SK-N-SH (cell line): ENCODE data around the gene CMC2. TPM values are rescaled to one million over a fixed set of nuclear protein-coding genes. Genes with fewer than 3 reads are reported as not detected.
A peak's percentile ranks its signal among the peaks of the same experiment; 100 is the strongest.

Experiments
- CTCF ChIA-PET: fragments of 300-600, 350-600 bp; formaldehyde crosslinking; extraction: SDS; loops from one replicate; lab custom pipeline; 2021; lab: Yijun Ruan, JAX
- POLR2A ChIA-PET: fragments of 350-600 bp; sonication (Branson Sonifier 250); formaldehyde crosslinking; extraction: SDS; loops from one replicate; lab custom pipeline; 2020; ENCODE audit warnings: antibody characterized with exemption, inconsistent platforms; lab: Yijun Ruan, JAX
- DNase-seq: peaks from one replicate; pipeline ENCODE4 v3.0.0; 2012
- H2AFZ ChIP-seq: fragments of 200-600 bp; sonication (generic); 2 replicates; pipeline ENCODE4 v1.8.1; 2016; ENCODE audit warnings: antibody characterized with exemption, mild to moderate bottlenecking, low read depth
- H3F3A ChIP-seq: fragments of 200-600 bp; sonication (generic); replicated peaks from 2 replicates; pipeline ENCODE3; 2016; ENCODE audit warnings: antibody characterized with exemption, mild to moderate bottlenecking; ENCODE audit not compliant: insufficient read depth
- H3K27ac ChIP-seq, 2 experiments: fragments of 200-500 bp in 1 of 2; fragments of 200-600 bp in 1 of 2; sonication (Bioruptor generic) in 1 of 2; sonication (generic), shearing (Covaris generic) in 1 of 2; 2 replicates each; pipeline versions ENCODE4 v1.5.1 to v1.6.1; 2014 to 2016; ENCODE audit warnings: low read depth in 2 of 2, inconsistent platforms in 1 of 2, low read length in 1 of 2, mild to moderate bottlenecking in 1 of 2, mixed read lengths in 1 of 2
- H3K27me3 ChIP-seq: fragments of 200-600 bp; sonication (generic), shearing (Covaris generic); 2 replicates; pipeline ENCODE4 v1.6.1; 2016; ENCODE audit warnings: mixed run types; ENCODE audit not compliant: insufficient read depth
- H3K36me3 ChIP-seq, 2 experiments: fragments of 200-500 bp in 1 of 2; fragments of 200-600 bp in 1 of 2; sonication (Bioruptor generic) in 1 of 2; sonication (generic) in 1 of 2; replicated peaks in 1 of 2; 2 replicates each; pipeline versions ENCODE3 to v1.5.1; 2014 to 2016; ENCODE audit warnings: low read length in 1 of 2, mild to moderate bottlenecking in 1 of 2; ENCODE audit not compliant: insufficient read depth in 2 of 2, control insufficient read depth in 1 of 2
- H3K4me1 ChIP-seq, 2 experiments: fragments of 200-500 bp in 1 of 2; fragments of 200-600 bp in 1 of 2; sonication (Bioruptor generic) in 1 of 2; sonication (generic), shearing (Covaris generic) in 1 of 2; 2 replicates each; pipeline versions ENCODE4 v1.5.1 to v1.6.1; 2014 to 2016; ENCODE audit warnings: low read depth in 1 of 2, low read length in 1 of 2, mixed run types in 1 of 2; ENCODE audit not compliant: insufficient read depth in 2 of 2, control insufficient read depth in 1 of 2
- H3K4me2 ChIP-seq: fragments of 200-600 bp; sonication (generic), shearing (Covaris generic); 2 replicates; pipeline ENCODE4 v1.6.1; 2017; ENCODE audit warnings: mixed run types
- H3K4me3 ChIP-seq, 2 experiments: fragments of 200-500 bp in 1 of 2; fragments of 200-600 bp in 1 of 2; sonication (Bioruptor generic) in 1 of 2; sonication (generic), shearing (Covaris generic) in 1 of 2; 2 replicates each; pipeline versions ENCODE4 v1.5.1 to v1.8.1; 2014 to 2016; ENCODE audit warnings: low read depth in 2 of 2, inconsistent platforms in 1 of 2, low read length in 1 of 2, mild to moderate bottlenecking in 1 of 2, mixed read lengths in 1 of 2, moderate library complexity in 1 of 2
- H3K79me2 ChIP-seq: fragments of 200-600 bp; sonication (generic); 2 replicates; pipeline ENCODE4 v1.8.1; 2017; ENCODE audit warnings: mild to moderate bottlenecking; ENCODE audit not compliant: insufficient read depth
- H3K9ac ChIP-seq: fragments of 200-600 bp; sonication (generic); 2 replicates; pipeline ENCODE4 v1.6.1; 2017; ENCODE audit warnings: mixed run types
- H3K9me2 ChIP-seq: fragments of 200-600 bp; sonication (generic); 2 replicates; pipeline ENCODE4 v1.6.1; 2017; ENCODE audit warnings: mixed run types
- H3K9me3 ChIP-seq: fragments of 200-600 bp; sonication (generic); 2 replicates; pipeline ENCODE4 v1.6.1; 2017; ENCODE audit warnings: mixed run types, mild to moderate bottlenecking, moderate library complexity
- H4K20me1 ChIP-seq: fragments of 200-600 bp; sonication (generic); 2 replicates; pipeline ENCODE4 v1.6.1; 2017; ENCODE audit warnings: mild to moderate bottlenecking, mixed run types; ENCODE audit not compliant: insufficient read depth
- EP300 ChIP-seq, 2 experiments: IDR thresholded peaks; 2 replicates each; pipeline versions ENCODE4 v1.4.0 to v1.6.1; 2012; ENCODE audit warnings: borderline replicate concordance in 1 of 2, low read depth in 1 of 2, low read length in 1 of 2
- EZH2phosphoT487 ChIP-seq: fragments of 200-600 bp; sonication (generic); IDR thresholded peaks from 2 replicates; pipeline ENCODE4 v1.6.1; 2017; ENCODE audit warnings: low read depth, mixed run types, mild to moderate bottlenecking, antibody characterized with exemption, moderate library complexity, borderline replicate concordance
- FOXJ3 ChIP-seq: sonication (generic); formaldehyde crosslinking; IDR thresholded peaks from 2 replicates; pipeline ENCODE4 v1.5.1; 2020; ENCODE audit warnings: mild to moderate bottlenecking, missing genetic modification reagents
- JUND ChIP-seq: IDR thresholded peaks from 2 replicates; pipeline ENCODE4 v1.4.0; 2012
- MXI1 ChIP-seq: IDR thresholded peaks from 2 replicates; pipeline ENCODE4 v1.6.1; 2012; ENCODE audit warnings: mild to moderate bottlenecking, low read depth, low read length, improper control_type of control experiment
- NRF1 ChIP-seq: IDR thresholded peaks from 2 replicates; pipeline ENCODE4 v1.6.1; 2012; ENCODE audit warnings: low read depth, mild to moderate bottlenecking, low read length
- RAD21 ChIP-seq: IDR thresholded peaks from 2 replicates; pipeline ENCODE4 v1.6.1; 2012; ENCODE audit warnings: mild to moderate bottlenecking, low read length
- SMC3 ChIP-seq: IDR thresholded peaks from 2 replicates; pipeline ENCODE4 v1.6.1; 2012; ENCODE audit warnings: low read depth, low read length, improper control_type of control experiment
- YY1 ChIP-seq: IDR thresholded peaks from 2 replicates; pipeline ENCODE4 v1.4.0; 2012; ENCODE audit warnings: low read depth, mild to moderate bottlenecking
- WGBS: methylation state at CpG from one replicate; pipeline ENCODE4 v1.1.6; 2017; ENCODE audit warnings: low lambda C conversion rate; 5-methylcytosine and 5-hydroxymethylcytosine counted together
- polyA plus RNA-seq, 3 experiments: library from polyadenylated mRNA; depleted of rRNA; stranded (reverse); fragments of >200 nt; gene quantifications; 2 replicates each; pipeline ENCODE4 v1.2.3, GENCODE V29; 2012
- TF ChIP-seq, protein P1 (sequence below): IDR thresholded peaks from 2 replicates; pipeline ENCODE4 v1.4.0; 2012; ENCODE audit warnings: low read depth
- TF ChIP-seq, protein P2 (sequence below): fragments of 200-600 bp; sonication (generic); IDR thresholded peaks from 2 replicates; pipeline ENCODE4 v1.6.1; 2017; ENCODE audit warnings: antibody characterized with exemption, mild to moderate bottlenecking, moderate library complexity
- TF ChIP-seq, protein P3 (sequence below): IDR thresholded peaks from 2 replicates; pipeline ENCODE4 v1.6.1; 2012; ENCODE audit warnings: mild to moderate bottlenecking, low read depth, low read length, moderate library complexity
- TF ChIP-seq, protein P4 (sequence below): fragments of 150-350 bp; IDR thresholded peaks from 2 replicates; pipeline ENCODE4 v1.6.1; 2017; ENCODE audit warnings: antibody characterized with exemption, low read length, low read depth, borderline replicate concordance

CMC2 gene
- polyA plus RNA-seq, 1 of the 3 experiments (the other 2 are of a cell fraction), result 135 TPM

DNA sequence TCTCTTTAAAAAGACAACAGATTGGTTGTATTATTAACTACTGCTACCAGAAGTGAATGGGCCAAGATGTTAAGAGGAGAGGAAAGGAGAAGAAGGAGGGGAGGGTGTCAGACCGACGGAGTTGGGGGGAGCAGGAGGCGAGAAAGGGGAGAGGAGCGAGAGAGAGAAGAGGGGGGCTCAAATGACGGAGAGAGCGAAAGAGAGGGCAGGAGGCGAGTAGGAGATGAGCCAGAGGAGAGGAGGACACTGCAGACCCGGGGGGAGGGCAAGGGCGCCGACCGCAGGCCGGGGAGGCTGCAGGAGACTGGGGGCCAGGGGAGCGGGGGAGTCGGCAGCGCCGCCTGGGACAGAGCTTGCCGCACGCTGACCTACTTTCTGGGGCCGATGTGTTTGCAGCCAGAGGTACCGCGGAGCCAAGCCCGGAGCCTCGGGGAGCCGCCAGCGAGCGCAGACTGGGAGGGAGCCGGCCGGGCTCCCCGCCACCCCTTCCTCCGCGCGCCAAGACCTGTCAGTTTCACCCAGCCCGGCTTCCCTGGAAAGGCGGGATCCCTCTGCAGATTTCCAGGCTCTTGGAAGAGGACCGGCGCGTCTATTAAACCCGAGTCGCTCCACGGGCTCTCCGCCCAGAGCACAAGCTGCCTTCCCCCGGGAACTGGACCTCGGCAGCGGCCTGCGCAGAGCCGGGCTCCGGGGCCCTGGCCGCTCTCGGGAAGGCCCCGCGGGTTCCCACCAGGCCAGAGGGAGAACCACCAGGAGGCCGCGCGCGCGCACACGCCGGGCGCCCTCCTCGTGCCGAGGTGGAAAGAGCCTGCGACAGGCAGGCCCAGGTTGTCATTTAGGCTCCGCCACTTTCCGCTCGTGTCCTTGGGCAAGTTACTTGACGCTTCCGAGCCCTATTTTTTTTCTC lies 74.6 kb downstream of the CMC2 start:
- POLR2A ChIA-PET, result no interaction called here
- Histone ChIP-seq H3K27ac (peak overlapping the region; percentile 41 to 88; a peak in 3 of 4 replicates), H3K4me2 (peak overlapping the region; percentile 85), H3K9me2 (no peaks in the 10 kb centered on the region), H3K4me1 (peaks cover 0 to 8% of the 10 kb centered on the region in 2 experiments; a peak in 2 of 4 replicates), H4K20me1 (no peaks in the 10 kb centered on the region), H3K4me3 (peak overlapping the region; percentile 42 to 60), H3K9me3 (no peaks in the 10 kb centered on the region), H3K9ac (peak overlapping the region; percentile 69), H3K79me2 (no peaks in the 10 kb centered on the region), H3K27me3 (no peaks in the 10 kb centered on the region), H3F3A (peaks cover 19% of the 10 kb centered on the region), H3K36me3 (no peaks in the 10 kb centered on the region), H2AFZ (peak overlapping the region; percentile 92)
- WGBS, result 19% methylated on average over 18 of the region's 67 CpGs
- DNase-seq, result peak; percentile 84
- TF ChIP-seq MXI1 (peak; percentile 10; the same call in 1 of the 2 replicates), NRF1 (peak; percentile 30), RAD21 (no peak)
- CTCF ChIA-PET, result interaction anchor here (0.6 to 1.0 kb wide), 2 partner anchors 45 to 238 kb away, joined by 3 read pairs; no protein-coding TSS in a partner anchor

DNA sequence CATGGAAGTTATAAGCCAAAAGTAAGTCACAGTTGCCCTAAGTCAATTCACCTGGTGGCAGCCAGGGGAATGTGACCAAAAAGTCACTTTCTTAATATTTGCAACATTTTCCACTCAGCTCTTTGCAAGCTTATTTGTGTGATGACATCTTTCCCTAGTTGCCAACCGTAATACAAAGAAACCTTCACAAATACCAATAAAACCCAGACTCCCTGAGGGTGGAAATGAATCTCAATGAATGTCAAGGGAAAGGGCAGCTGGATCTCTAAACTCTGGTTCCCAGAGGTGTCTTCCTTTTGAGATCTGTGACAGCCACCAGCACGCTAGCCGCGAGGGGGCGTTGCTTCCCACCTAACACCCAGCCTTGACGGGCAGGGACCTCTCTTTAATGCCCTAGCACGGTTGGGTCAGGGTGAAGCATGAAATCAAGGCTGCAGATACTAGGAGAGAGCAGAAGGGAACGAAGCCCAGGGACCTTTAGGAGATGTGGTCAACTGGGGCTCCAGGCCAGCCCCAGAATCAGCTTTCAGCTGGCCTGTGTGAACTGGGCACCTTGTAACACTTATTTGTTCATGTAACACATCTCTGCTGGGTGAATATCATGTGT lies 82.2 kb downstream of the CMC2 start:
- no peaks in the 10 kb centered on the region for H3K9me2 ChIP-seq
- H3K4me2 ChIP-seq, result no peak overlapping the region
- no peak overlapping the region for H2AFZ ChIP-seq
- ChIA-PET CTCF (interaction anchor here (0.8 to 2.1 kb wide), 8 partner anchors 10 to 312 kb away, joined by 3 to 10 read pairs (median 4); partner anchors contain the start of gene ATMIN), POLR2A (no interaction called here)
- H3K4me1 ChIP-seq, result no peaks in the 10 kb centered on the region
- DNase-seq, result peak; percentile 61
- H3K9ac ChIP-seq, result no peak overlapping the region
- H3K27ac ChIP-seq, result no peak overlapping the region
- no peaks in the 10 kb centered on the region for H3K27me3 ChIP-seq
- peaks cover 3% of the 10 kb centered on the region for H3F3A ChIP-seq
- no peak overlapping the region for H3K4me3 ChIP-seq
- TF ChIP-seq, protein P1, sequence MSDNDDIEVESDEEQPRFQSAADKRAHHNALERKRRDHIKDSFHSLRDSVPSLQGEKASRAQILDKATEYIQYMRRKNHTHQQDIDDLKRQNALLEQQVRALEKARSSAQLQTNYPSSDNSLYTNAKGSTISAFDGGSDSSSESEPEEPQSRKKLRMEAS, result no peak
- TF ChIP-seq EZH2phosphoT487 (no peak), YY1 (no peak), FOXJ3 (CRISPR knock-in tag) (no peak), JUND (no peak), SMC3 (peak; percentile 70), EP300 (IDR thresholded peaks at IDR 0.05; ENCODE audit: borderline replicate concordance in 1 of 2, low read depth in 1 of 2, low read length in 1 of 2) (no peak), RAD21 (peak; percentile 64)
- TF ChIP-seq, protein P2, sequence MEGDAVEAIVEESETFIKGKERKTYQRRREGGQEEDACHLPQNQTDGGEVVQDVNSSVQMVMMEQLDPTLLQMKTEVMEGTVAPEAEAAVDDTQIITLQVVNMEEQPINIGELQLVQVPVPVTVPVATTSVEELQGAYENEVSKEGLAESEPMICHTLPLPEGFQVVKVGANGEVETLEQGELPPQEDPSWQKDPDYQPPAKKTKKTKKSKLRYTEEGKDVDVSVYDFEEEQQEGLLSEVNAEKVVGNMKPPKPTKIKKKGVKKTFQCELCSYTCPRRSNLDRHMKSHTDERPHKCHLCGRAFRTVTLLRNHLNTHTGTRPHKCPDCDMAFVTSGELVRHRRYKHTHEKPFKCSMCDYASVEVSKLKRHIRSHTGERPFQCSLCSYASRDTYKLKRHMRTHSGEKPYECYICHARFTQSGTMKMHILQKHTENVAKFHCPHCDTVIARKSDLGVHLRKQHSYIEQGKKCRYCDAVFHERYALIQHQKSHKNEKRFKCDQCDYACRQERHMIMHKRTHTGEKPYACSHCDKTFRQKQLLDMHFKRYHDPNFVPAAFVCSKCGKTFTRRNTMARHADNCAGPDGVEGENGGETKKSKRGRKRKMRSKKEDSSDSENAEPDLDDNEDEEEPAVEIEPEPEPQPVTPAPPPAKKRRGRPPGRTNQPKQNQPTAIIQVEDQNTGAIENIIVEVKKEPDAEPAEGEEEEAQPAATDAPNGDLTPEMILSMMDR, result peak; percentile 75
- TF ChIP-seq, protein P3, sequence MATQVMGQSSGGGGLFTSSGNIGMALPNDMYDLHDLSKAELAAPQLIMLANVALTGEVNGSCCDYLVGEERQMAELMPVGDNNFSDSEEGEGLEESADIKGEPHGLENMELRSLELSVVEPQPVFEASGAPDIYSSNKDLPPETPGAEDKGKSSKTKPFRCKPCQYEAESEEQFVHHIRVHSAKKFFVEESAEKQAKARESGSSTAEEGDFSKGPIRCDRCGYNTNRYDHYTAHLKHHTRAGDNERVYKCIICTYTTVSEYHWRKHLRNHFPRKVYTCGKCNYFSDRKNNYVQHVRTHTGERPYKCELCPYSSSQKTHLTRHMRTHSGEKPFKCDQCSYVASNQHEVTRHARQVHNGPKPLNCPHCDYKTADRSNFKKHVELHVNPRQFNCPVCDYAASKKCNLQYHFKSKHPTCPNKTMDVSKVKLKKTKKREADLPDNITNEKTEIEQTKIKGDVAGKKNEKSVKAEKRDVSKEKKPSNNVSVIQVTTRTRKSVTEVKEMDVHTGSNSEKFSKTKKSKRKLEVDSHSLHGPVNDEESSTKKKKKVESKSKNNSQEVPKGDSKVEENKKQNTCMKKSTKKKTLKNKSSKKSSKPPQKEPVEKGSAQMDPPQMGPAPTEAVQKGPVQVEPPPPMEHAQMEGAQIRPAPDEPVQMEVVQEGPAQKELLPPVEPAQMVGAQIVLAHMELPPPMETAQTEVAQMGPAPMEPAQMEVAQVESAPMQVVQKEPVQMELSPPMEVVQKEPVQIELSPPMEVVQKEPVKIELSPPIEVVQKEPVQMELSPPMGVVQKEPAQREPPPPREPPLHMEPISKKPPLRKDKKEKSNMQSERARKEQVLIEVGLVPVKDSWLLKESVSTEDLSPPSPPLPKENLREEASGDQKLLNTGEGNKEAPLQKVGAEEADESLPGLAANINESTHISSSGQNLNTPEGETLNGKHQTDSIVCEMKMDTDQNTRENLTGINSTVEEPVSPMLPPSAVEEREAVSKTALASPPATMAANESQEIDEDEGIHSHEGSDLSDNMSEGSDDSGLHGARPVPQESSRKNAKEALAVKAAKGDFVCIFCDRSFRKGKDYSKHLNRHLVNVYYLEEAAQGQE, result no peak
- TF ChIP-seq, protein P4, sequence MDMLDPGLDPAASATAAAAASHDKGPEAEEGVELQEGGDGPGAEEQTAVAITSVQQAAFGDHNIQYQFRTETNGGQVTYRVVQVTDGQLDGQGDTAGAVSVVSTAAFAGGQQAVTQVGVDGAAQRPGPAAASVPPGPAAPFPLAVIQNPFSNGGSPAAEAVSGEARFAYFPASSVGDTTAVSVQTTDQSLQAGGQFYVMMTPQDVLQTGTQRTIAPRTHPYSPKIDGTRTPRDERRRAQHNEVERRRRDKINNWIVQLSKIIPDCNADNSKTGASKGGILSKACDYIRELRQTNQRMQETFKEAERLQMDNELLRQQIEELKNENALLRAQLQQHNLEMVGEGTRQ, result no peak
- no peaks in the 10 kb centered on the region for H3K79me2 ChIP-seq
- no peaks in the 10 kb centered on the region for H4K20me1 ChIP-seq
- no peaks in the 10 kb centered on the region for H3K36me3 ChIP-seq
- 11% methylated on average over 8 of the region's 8 CpGs for WGBS
- H3K9me3 ChIP-seq, result no peaks in the 10 kb centered on the region
